ENCODE data around the gene TRAPPC3. TPM values are rescaled to one million over a fixed set of nuclear protein-coding genes. Genes with fewer than 3 reads are reported as not detected.

TRAPPC3 gene
- total RNA-seq, 3 donors from 2014 or later (not counting 1 experiment from before 2014, with no cell fraction given), result 28.0 to 34.7 (median 34.3) TPM

DNA sequence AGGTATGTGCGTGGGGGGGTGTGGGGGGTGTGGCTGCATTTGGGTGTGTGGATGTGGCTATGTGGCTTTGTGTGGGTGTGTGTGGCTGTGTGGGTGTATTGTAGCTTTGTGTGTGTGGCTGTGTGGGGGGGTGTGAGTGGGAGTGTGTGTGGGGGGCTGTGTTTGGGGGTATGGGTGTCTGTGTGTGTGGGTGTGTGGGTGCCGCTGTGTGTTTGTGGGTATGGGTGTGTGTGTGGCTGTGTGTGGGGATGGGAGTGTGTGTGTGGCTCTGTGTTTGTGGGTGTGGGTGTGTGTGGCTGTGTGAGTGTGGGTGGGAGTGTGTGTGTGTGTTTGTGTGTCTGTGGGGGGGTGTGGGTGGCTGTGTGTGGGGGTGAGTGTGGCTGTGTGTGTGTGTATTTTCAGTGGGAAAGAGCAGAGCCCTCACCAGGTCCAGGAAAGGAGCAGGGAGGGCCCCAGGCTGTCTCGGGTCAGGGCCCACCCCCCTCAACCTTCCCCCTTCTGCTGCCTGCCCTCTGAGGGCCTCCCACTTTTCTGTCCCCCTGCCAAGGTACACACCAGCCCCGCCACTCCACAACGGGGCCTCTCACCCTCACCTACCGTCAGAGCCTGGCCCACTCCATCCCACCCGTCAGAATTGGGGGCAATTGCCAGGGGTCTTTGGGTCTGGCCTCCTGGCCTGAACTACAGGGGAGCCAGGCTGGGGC, 22.3 kb downstream of the TRAPPC3 start:
- 64% methylated on average over 7 of the region's 7 CpGs for WGBS (ENCODE audit: insufficient coverage)
- Mint-ChIP-seq H3K27ac (peak overlapping the region in 1 of 2 donors; percentile 66), H3K27me3 (ENCODE audit: low read depth in 2 of 2) (peaks cover 28 to 36% of the 10 kb centered on the region in 2 donors), H3K4me1 (peaks cover 6 to 36% of the 10 kb centered on the region in 2 donors), H3K36me3 (no peaks in the 10 kb centered on the region), H3K4me3 (no peak overlapping the region), H3K9me3 (no peaks in the 10 kb centered on the region)
- TF ChIP-seq, protein P1, sequence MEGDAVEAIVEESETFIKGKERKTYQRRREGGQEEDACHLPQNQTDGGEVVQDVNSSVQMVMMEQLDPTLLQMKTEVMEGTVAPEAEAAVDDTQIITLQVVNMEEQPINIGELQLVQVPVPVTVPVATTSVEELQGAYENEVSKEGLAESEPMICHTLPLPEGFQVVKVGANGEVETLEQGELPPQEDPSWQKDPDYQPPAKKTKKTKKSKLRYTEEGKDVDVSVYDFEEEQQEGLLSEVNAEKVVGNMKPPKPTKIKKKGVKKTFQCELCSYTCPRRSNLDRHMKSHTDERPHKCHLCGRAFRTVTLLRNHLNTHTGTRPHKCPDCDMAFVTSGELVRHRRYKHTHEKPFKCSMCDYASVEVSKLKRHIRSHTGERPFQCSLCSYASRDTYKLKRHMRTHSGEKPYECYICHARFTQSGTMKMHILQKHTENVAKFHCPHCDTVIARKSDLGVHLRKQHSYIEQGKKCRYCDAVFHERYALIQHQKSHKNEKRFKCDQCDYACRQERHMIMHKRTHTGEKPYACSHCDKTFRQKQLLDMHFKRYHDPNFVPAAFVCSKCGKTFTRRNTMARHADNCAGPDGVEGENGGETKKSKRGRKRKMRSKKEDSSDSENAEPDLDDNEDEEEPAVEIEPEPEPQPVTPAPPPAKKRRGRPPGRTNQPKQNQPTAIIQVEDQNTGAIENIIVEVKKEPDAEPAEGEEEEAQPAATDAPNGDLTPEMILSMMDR (IDR thresholded peaks at IDR 0.05), result no peak
- intact Hi-C loops (cut with micrococcal nuclease), result no loop called here
- DNase-seq (no peak), ATAC-seq (no peak)
- peaks cover 27% of the 10 kb centered on the region for H3K4me1 ChIP-seq (ENCODE audit: control insufficient read depth, insufficient read depth, low read length)
- H3K27me3 ChIP-seq (ENCODE audit: control insufficient read depth, insufficient read depth, low read length), result peaks cover 12% of the 10 kb centered on the region
- no peaks in the 10 kb centered on the region for H3K9me3 ChIP-seq (ENCODE audit: control insufficient read depth, insufficient read depth, low read length)
- H3K27ac ChIP-seq (ENCODE audit: low read length), result no peak overlapping the region
- no peak overlapping the region for H3K4me3 ChIP-seq (ENCODE audit: low read length)
- no peaks in the 10 kb centered on the region for H3K36me3 ChIP-seq (ENCODE audit: control insufficient read depth, insufficient read depth, low read length)

DNA sequence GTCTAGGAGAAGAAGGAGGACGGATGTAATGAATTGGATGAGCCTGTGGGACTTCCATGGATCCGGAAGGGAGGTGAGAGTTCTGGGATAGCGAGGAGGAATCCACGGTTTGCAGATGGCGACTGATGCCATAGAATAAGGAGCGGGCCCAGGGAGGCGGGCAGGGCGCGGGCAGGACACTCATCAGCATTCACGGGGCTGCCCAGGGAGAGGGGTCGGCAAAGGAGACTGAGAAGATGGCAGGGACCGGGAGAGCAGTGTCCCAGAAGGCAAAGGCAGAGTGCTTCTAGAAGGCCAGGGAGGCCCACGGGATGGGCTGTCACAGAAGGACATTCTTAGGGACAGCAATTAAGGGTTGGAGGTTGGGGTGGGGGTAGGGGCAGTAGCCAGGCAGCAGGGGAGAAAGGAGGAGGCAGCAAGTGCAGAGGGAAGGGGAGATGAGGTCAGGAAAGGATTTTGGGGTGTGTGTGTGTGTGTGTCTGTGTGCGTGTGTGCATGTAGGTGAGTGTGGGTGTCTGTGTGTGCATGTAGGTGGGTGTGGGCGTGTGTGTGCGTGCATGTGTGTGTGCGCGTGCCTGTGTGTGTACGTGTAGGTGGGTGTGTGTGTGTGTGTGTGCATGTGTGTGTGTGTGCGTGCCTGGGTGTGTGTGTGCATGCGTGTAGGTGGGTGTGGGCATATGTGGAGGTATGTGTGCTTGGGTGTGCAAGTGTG, 23.1 kb downstream of the TRAPPC3 start:
- WGBS (ENCODE audit: insufficient coverage), result 96% methylated on average over 21 of the region's 21 CpGs
- peak overlapping the region in 1 of 2 donors; percentile 66 for H3K27ac Mint-ChIP-seq

DNA sequence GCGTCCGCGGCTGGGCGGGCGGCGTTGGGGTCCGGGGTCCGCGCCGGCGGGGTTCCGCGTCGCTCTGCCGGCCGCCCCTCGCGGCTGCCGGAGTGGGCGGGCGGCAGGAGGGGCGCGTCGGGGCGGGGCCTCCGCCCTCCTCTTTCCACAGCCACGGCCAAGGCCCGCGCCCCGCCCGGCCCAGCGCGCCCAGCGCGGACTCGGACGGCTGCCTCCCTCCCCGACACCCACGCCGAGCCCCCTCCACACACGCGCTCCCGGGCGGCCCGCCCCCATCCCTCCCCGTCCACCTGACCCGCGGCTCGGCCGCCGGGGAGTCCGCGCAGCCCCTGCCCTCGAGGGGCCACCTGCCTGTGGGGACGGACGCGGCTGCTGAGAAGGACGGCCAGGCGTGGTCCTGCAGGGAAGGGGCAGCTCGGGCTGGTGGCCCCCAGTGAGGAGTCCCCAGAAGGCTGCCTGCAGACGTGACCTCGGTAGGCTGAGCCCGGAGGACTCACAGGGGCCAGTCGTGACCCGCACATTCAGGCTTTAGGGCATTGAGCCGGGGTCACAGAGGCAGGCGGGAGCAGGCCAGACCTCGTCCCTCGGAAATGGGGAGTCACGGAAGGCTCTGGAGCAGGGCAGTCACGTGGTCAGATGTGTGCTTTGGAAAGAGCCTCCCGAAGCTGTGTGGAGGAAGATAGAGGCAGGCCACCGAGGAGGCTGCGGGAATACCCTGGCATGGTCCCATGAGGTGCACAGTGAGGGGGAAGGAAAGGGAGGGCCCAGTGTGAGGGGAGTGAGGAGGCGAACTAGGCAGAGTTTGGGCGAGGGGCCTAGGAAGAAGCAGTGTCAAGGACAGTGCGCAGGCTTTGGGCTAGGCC, 23.9 kb downstream of the TRAPPC3 start, which contains the start of gene COL8A2:
COL8A2 (minus strand) TSS at position 94 of the 863 bp plus-strand sequence. CDS start 24,980 bp downstream, outside the sequence.
- intact Hi-C loops (cut with micrococcal nuclease), result no loop called here
- H3K27ac ChIP-seq (ENCODE audit: low read length), result no peak within 1 kb of the TSS
- Mint-ChIP-seq H3K27me3 (ENCODE audit: low read depth in 2 of 2) (peaks cover 30 to 39% of the 10 kb centered on the region in 2 donors), H3K36me3 (no peaks in the 10 kb centered on the region), H3K4me3 (peak within 1 kb of the TSS; percentile 72), H3K9me3 (no peaks in the 10 kb centered on the region), H3K27ac (peak within 1 kb of the TSS in 1 of 2 donors; percentile 66), H3K4me1 (peaks cover 6 to 36% of the 10 kb centered on the region in 2 donors)
- TF ChIP-seq, protein P1 (IDR thresholded peaks at IDR 0.05), result no peak
- no peak within 1 kb of the TSS for H3K4me3 ChIP-seq (ENCODE audit: low read length)
- H3K9me3 ChIP-seq (ENCODE audit: control insufficient read depth, insufficient read depth, low read length), result no peaks in the 10 kb centered on the region
- DNase-seq, result no peak
- ATAC-seq, result peak; percentile 28 to 65 (median 62)
- H3K27me3 ChIP-seq (ENCODE audit: control insufficient read depth, insufficient read depth, low read length), result peaks cover 12% of the 10 kb centered on the region
- no peaks in the 10 kb centered on the region for H3K36me3 ChIP-seq (ENCODE audit: control insufficient read depth, insufficient read depth, low read length)
- peaks cover 27% of the 10 kb centered on the region for H3K4me1 ChIP-seq (ENCODE audit: control insufficient read depth, insufficient read depth, low read length)
- WGBS (ENCODE audit: insufficient coverage), result 17% methylated on average over 77 of the region's 77 CpGs

More for the DNA sequence above, 23.1 kb downstream of the TRAPPC3 start:
- Mint-ChIP-seq H3K27me3 (ENCODE audit: low read depth in 2 of 2) (peaks cover 30 to 39% of the 10 kb centered on the region in 2 donors), H3K36me3 (no peaks in the 10 kb centered on the region), H3K9me3 (no peaks in the 10 kb centered on the region), H3K4me1 (peaks cover 6 to 36% of the 10 kb centered on the region in 2 donors), H3K4me3 (peak overlapping the region; percentile 63)
- Histone ChIP-seq H3K4me1 (ENCODE audit: control insufficient read depth, insufficient read depth, low read length) (peaks cover 27% of the 10 kb centered on the region), H3K27ac (ENCODE audit: low read length) (no peak overlapping the region), H3K4me3 (ENCODE audit: low read length) (no peak overlapping the region), H3K27me3 (ENCODE audit: control insufficient read depth, insufficient read depth, low read length) (peaks cover 12% of the 10 kb centered on the region), H3K9me3 (ENCODE audit: control insufficient read depth, insufficient read depth, low read length) (no peaks in the 10 kb centered on the region), H3K36me3 (ENCODE audit: control insufficient read depth, insufficient read depth, low read length) (no peaks in the 10 kb centered on the region)
- ATAC-seq (no peak), DNase-seq (no peak)
- TF ChIP-seq, protein P1 (IDR thresholded peaks at IDR 0.05), result no peak
- intact Hi-C loops (cut with micrococcal nuclease), result no loop called here
